DND-41 (cell line): Measurements from ENCODE around the gene FZD8.
A peak's percentile ranks its signal among the peaks of the same experiment; 100 is the strongest.

Experiments
- ATAC-seq: fragments of 200-7000 bp; cut with Tn5 transposase; 3 replicates; pipeline ENCODE4 v1.9.1; 2021; ENCODE audit warnings: low read depth; ENCODE audit not compliant: insufficient read depth
- DNase-seq: peaks from one replicate; pipeline ENCODE4 v3.0.0-alpha.2; 2020
- H2AFZ ChIP-seq: 2 replicates; pipeline ENCODE4 v1.6.0; 2012; ENCODE audit warnings: low read depth, low read length
- H3K27ac ChIP-seq: 2 replicates; pipeline ENCODE4 v1.5.1; 2012; ENCODE audit warnings: low read length, inconsistent platforms
- H3K27me3 ChIP-seq: fragments of 200-600 bp; sonication (generic); 2 replicates; pipeline ENCODE4 v1.6.0; 2012; ENCODE audit warnings: low read length, mild to moderate bottlenecking, inconsistent platforms; ENCODE audit not compliant: insufficient read depth, poor library complexity
- H3K36me3 ChIP-seq: 2 replicates; pipeline ENCODE4 v1.5.1; 2012; ENCODE audit warnings: low read length, inconsistent platforms; ENCODE audit not compliant: insufficient read depth
- H3K4me1 ChIP-seq: 2 replicates; pipeline ENCODE4 v1.5.1; 2012; ENCODE audit warnings: mild to moderate bottlenecking, low read length; ENCODE audit not compliant: insufficient read depth
- H3K4me2 ChIP-seq: 2 replicates; pipeline ENCODE4 v1.6.0; 2012; ENCODE audit warnings: mild to moderate bottlenecking, moderate library complexity, low read length, inconsistent platforms; ENCODE audit not compliant: insufficient read depth
- H3K4me3 ChIP-seq, 2 experiments: fragments of 200-600 bp in 1 of 2; shearing (Covaris generic) in 1 of 2; 2 replicates each; pipeline ENCODE4 v1.5.1; 2012 to 2016; ENCODE audit warnings: inconsistent platforms in 2 of 2, low read length in 2 of 2, mild to moderate bottlenecking in 2 of 2, low read depth in 1 of 2, moderate library complexity in 1 of 2
- H3K79me2 ChIP-seq: 2 replicates; pipeline ENCODE4 v1.6.0; 2012; ENCODE audit warnings: low read length, inconsistent platforms; ENCODE audit not compliant: insufficient read depth
- H3K9ac ChIP-seq: 2 replicates; pipeline ENCODE4 v1.6.0; 2012; ENCODE audit warnings: low read depth, mild to moderate bottlenecking, inconsistent platforms, low read length, moderate library complexity
- H3K9me3 ChIP-seq: 2 replicates; pipeline ENCODE4 v1.5.1; 2012; ENCODE audit warnings: low read length, moderate library complexity, mild to moderate bottlenecking, inconsistent platforms; ENCODE audit not compliant: insufficient read depth, severe bottlenecking
- H4K20me1 ChIP-seq: 2 replicates; pipeline ENCODE4 v1.6.0; 2012; ENCODE audit warnings: low read length; ENCODE audit not compliant: insufficient read depth
- EZH2 ChIP-seq: IDR thresholded peaks from 3 replicates; pipeline ENCODE4 v1.6.1; 2012; ENCODE audit warnings: borderline replicate concordance, low read depth, mild to moderate bottlenecking, moderate library complexity, low read length, inconsistent platforms; ENCODE audit not compliant: severe bottlenecking
- TF ChIP-seq, protein P1 (sequence below): IDR thresholded peaks from 2 replicates; pipeline ENCODE4 v1.5.1; 2012; ENCODE audit warnings: borderline replicate concordance, low read length, moderate library complexity, mild to moderate bottlenecking; ENCODE audit not compliant: poor library complexity, severe bottlenecking; ENCODE audit errors: extremely low read depth

The FZD8 gene

DNA sequence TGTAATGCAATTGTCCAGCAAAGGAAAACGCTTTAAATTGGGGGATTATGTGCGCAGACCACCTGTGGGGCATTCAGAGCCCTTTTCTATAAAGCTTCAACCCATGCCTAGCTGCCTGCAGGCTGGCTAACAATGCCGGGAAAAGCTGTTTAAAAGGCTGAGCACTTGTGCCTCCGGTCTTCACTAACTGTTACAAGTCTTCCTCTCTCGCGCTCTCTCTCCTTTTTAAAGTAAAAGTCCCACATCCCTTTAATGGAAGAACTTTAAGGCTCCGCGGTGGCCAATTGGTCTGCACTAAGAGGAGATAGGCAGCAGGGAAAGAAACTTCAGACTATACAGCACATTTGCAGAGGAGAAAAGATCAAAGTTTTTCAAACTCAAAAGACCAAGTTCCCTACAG lies 4.6 kb downstream of the FZD8 start:
- no peak overlapping the region for H3K4me3 ChIP-seq
- DNase-seq (no peak), ATAC-seq (no peak)
- no peaks in the 10 kb centered on the region for H3K4me1 ChIP-seq
- no peaks in the 10 kb centered on the region for H3K27me3 ChIP-seq
- no peak overlapping the region for H3K4me2 ChIP-seq
- H4K20me1 ChIP-seq: no peaks in the 10 kb centered on the region
- H3K36me3 ChIP-seq: no peaks in the 10 kb centered on the region
- H3K79me2 ChIP-seq: no peaks in the 10 kb centered on the region
- TF ChIP-seq EZH2: no peak
- TF ChIP-seq, protein P1, sequence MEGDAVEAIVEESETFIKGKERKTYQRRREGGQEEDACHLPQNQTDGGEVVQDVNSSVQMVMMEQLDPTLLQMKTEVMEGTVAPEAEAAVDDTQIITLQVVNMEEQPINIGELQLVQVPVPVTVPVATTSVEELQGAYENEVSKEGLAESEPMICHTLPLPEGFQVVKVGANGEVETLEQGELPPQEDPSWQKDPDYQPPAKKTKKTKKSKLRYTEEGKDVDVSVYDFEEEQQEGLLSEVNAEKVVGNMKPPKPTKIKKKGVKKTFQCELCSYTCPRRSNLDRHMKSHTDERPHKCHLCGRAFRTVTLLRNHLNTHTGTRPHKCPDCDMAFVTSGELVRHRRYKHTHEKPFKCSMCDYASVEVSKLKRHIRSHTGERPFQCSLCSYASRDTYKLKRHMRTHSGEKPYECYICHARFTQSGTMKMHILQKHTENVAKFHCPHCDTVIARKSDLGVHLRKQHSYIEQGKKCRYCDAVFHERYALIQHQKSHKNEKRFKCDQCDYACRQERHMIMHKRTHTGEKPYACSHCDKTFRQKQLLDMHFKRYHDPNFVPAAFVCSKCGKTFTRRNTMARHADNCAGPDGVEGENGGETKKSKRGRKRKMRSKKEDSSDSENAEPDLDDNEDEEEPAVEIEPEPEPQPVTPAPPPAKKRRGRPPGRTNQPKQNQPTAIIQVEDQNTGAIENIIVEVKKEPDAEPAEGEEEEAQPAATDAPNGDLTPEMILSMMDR: no peak
- no peak overlapping the region for H3K9ac ChIP-seq
- no peak overlapping the region for H3K27ac ChIP-seq
- peaks cover 10% of the 10 kb centered on the region for H3K9me3 ChIP-seq
- no peak overlapping the region for H2AFZ ChIP-seq

DNA sequence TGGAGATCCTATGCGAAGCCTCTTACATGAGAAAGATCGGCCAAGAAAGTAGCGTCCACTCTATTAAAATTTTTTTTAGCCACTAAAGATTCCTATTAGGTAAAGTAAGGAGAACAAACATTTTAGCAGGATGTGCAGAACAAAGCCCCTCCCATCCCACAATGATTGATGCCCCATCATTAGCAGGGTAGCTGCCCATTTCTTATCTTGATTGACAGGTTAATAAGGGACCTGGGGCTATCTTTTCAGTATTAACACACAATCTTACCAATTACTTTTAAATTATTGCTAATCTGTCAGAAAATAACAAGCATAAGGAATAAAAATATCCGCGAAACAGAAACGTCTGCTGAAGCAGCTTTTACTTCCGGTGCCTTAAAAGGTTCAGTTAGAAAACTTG lies 5.1 kb downstream of the FZD8 start:
- Histone ChIP-seq H3K9ac (no peak overlapping the region), H3K79me2 (no peaks in the 10 kb centered on the region), H3K9me3 (peaks cover 10% of the 10 kb centered on the region), H3K36me3 (no peaks in the 10 kb centered on the region), H3K27ac (no peak overlapping the region), H4K20me1 (no peaks in the 10 kb centered on the region), H3K4me2 (no peak overlapping the region), H3K4me3 (no peak overlapping the region), H3K27me3 (no peaks in the 10 kb centered on the region), H2AFZ (no peak overlapping the region), H3K4me1 (no peaks in the 10 kb centered on the region)
- ATAC-seq: no peak
- no peak for DNase-seq
- TF ChIP-seq, protein P1: no peak
- no peak for TF ChIP-seq EZH2

DNA sequence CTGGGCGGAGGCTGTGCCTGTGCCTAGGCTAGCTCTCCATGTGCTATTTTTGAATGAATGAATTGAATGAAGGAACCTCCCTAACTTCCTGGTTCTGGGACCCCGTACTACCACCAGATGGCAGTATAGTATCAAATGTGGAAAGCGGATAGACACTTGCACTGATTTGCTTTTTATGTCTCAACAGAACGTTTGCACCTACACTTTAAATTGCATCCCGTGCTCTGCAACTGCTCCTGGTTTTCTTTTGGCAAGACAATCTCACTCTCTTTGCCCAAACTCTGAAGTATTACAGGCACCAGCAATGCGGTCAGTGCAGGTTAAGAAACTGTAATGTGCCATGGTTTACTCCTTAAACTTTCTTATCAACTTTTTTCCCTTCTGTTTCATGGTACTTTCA lies 6.5 kb downstream of the FZD8 start:
- no peak overlapping the region for H3K4me2 ChIP-seq
- no peaks in the 10 kb centered on the region for H3K4me1 ChIP-seq
- H3K36me3 ChIP-seq: no peaks in the 10 kb centered on the region
- no peak overlapping the region for H3K4me3 ChIP-seq
- H3K9me3 ChIP-seq: peaks cover 5% of the 10 kb centered on the region
- no peak overlapping the region for H3K27ac ChIP-seq
- peak; percentile 86 for ATAC-seq
- H3K27me3 ChIP-seq: no peaks in the 10 kb centered on the region
- TF ChIP-seq, protein P1: peak; percentile 96
- no peak for TF ChIP-seq EZH2
- DNase-seq: peak; percentile 50
- 0 out of 2 replicates have a peak overlapping the region, but pooled peaks have one; percentile 25 for H2AFZ ChIP-seq
- H4K20me1 ChIP-seq: no peaks in the 10 kb centered on the region
- no peaks in the 10 kb centered on the region for H3K79me2 ChIP-seq
- H3K9ac ChIP-seq: no peak overlapping the region
